Measurements from ENCODE around the gene PLD1.

The PLD1 gene

GRCh38 chr3:171585039-171585438 is 225.2 kb downstream of the PLD1 start:
- H3K27me3 ChIP-seq (ENCODE audit: insufficient read depth, low read length, poor library complexity), result no peaks in the 10 kb centered on the region
- no peak overlapping the region for H4K5ac ChIP-seq (ENCODE audit: low read length)
- H2BK15ac ChIP-seq (replicated peaks; ENCODE audit: low read depth), result no peak overlapping the region
- H2BK120ac ChIP-seq (ENCODE audit: low read depth, low read length), result no peak overlapping the region
- no peak overlapping the region for H2AK5ac ChIP-seq (ENCODE audit: low read length)
- H3K23ac ChIP-seq (ENCODE audit: low read length), result no peak overlapping the region
- H3K4ac ChIP-seq (ENCODE audit: low read depth, low read length), result no peak overlapping the region
- no peak overlapping the region for H2BK5ac ChIP-seq (ENCODE audit: low read length)
- H3K18ac ChIP-seq (ENCODE audit: low read length), result no peak overlapping the region
- H3K4me3 ChIP-seq (ENCODE audit: low read length), result no peak overlapping the region
- no peaks in the 10 kb centered on the region for H3K79me1 ChIP-seq (ENCODE audit: low read length)
- H3K56ac ChIP-seq (ENCODE audit: low read length), result no peak overlapping the region
- H3K27ac ChIP-seq (ENCODE audit: low read depth, low read length), result no peak overlapping the region
- no CpG with 5 or more reads among the region's 3 CpGs for WGBS (ENCODE audit: extremely low coverage, insufficient coverage, low lambda C conversion rate)
- no peak overlapping the region for H3K9ac ChIP-seq (ENCODE audit: low read length)
- H4K8ac ChIP-seq (ENCODE audit: low read depth, low read length), result no peak overlapping the region
- H3K36me3 ChIP-seq (ENCODE audit: control insufficient read depth, insufficient read depth, low read length), result no peaks in the 10 kb centered on the region
- H3K79me2 ChIP-seq (ENCODE audit: control insufficient read depth, insufficient read depth, low read length), result no peaks in the 10 kb centered on the region
- H3K4me2 ChIP-seq (ENCODE audit: low read length), result no peak overlapping the region
- H3K4me1 ChIP-seq (ENCODE audit: control insufficient read depth, low read depth, low read length), result no peaks in the 10 kb centered on the region
- DNase-seq, result peak; percentile 45

GRCh38 chr3:171584100-171584499 is 226.2 kb downstream of the PLD1 start:
- H3K27me3 ChIP-seq (ENCODE audit: insufficient read depth, low read length, poor library complexity), result no peaks in the 10 kb centered on the region
- no peaks in the 10 kb centered on the region for H3K79me2 ChIP-seq (ENCODE audit: control insufficient read depth, insufficient read depth, low read length)
- H3K27ac ChIP-seq (ENCODE audit: low read depth, low read length), result no peak overlapping the region
- H3K4me2 ChIP-seq (ENCODE audit: low read length), result no peak overlapping the region
- no peak overlapping the region for H4K8ac ChIP-seq (ENCODE audit: low read depth, low read length)
- no peak overlapping the region for H3K4me3 ChIP-seq (ENCODE audit: low read length)
- H3K79me1 ChIP-seq (ENCODE audit: low read length), result no peaks in the 10 kb centered on the region
- H2BK5ac ChIP-seq (ENCODE audit: low read length), result no peak overlapping the region
- H4K5ac ChIP-seq (ENCODE audit: low read length), result no peak overlapping the region
- H2BK120ac ChIP-seq (ENCODE audit: low read depth, low read length), result no peak overlapping the region
- DNase-seq, result no peak
- no peak overlapping the region for H3K4ac ChIP-seq (ENCODE audit: low read depth, low read length)
- H3K9ac ChIP-seq (ENCODE audit: low read length), result no peak overlapping the region
- no peaks in the 10 kb centered on the region for H3K36me3 ChIP-seq (ENCODE audit: control insufficient read depth, insufficient read depth, low read length)
- no peak overlapping the region for H2AK5ac ChIP-seq (ENCODE audit: low read length)
- H3K56ac ChIP-seq (ENCODE audit: low read length), result no peak overlapping the region
- no peak overlapping the region for H2BK15ac ChIP-seq (replicated peaks; ENCODE audit: low read depth)
- no peak overlapping the region for H3K23ac ChIP-seq (ENCODE audit: low read length)
- H3K4me1 ChIP-seq (ENCODE audit: control insufficient read depth, low read depth, low read length), result no peaks in the 10 kb centered on the region
- no peak overlapping the region for H3K18ac ChIP-seq (ENCODE audit: low read length)

GRCh38 chr3:171574556-171575240 is 235.6 kb downstream of the PLD1 start:
- no peak overlapping the region for H2BK5ac ChIP-seq (ENCODE audit: low read length)
- H3K79me1 ChIP-seq (ENCODE audit: low read length), result no peaks in the 10 kb centered on the region
- H2BK120ac ChIP-seq (ENCODE audit: low read depth, low read length), result no peak overlapping the region
- no peak overlapping the region for H3K9ac ChIP-seq (ENCODE audit: low read length)
- H2AK5ac ChIP-seq (ENCODE audit: low read length), result no peak overlapping the region
- no CpG with 5 or more reads among the region's 6 CpGs for WGBS (ENCODE audit: extremely low coverage, insufficient coverage, low lambda C conversion rate)
- no peak overlapping the region for H3K27ac ChIP-seq (ENCODE audit: low read depth, low read length)
- H3K18ac ChIP-seq (ENCODE audit: low read length), result no peak overlapping the region
- no peaks in the 10 kb centered on the region for H3K36me3 ChIP-seq (ENCODE audit: control insufficient read depth, insufficient read depth, low read length)
- H2BK15ac ChIP-seq (replicated peaks; ENCODE audit: low read depth), result no peak overlapping the region
- no peak overlapping the region for H4K8ac ChIP-seq (ENCODE audit: low read depth, low read length)
- no peaks in the 10 kb centered on the region for H3K4me1 ChIP-seq (ENCODE audit: control insufficient read depth, low read depth, low read length)
- no peaks in the 10 kb centered on the region for H3K27me3 ChIP-seq (ENCODE audit: insufficient read depth, low read length, poor library complexity)
- DNase-seq, result no peak
- no peak overlapping the region for H3K4me2 ChIP-seq (ENCODE audit: low read length)
- no peak overlapping the region for H3K4me3 ChIP-seq (ENCODE audit: low read length)
- H4K5ac ChIP-seq (ENCODE audit: low read length), result no peak overlapping the region
- H3K4ac ChIP-seq (ENCODE audit: low read depth, low read length), result no peak overlapping the region
- no peak overlapping the region for H3K23ac ChIP-seq (ENCODE audit: low read length)
- no peak overlapping the region for H3K56ac ChIP-seq (ENCODE audit: low read length)
- no peaks in the 10 kb centered on the region for H3K79me2 ChIP-seq (ENCODE audit: control insufficient read depth, insufficient read depth, low read length)

DNA sequence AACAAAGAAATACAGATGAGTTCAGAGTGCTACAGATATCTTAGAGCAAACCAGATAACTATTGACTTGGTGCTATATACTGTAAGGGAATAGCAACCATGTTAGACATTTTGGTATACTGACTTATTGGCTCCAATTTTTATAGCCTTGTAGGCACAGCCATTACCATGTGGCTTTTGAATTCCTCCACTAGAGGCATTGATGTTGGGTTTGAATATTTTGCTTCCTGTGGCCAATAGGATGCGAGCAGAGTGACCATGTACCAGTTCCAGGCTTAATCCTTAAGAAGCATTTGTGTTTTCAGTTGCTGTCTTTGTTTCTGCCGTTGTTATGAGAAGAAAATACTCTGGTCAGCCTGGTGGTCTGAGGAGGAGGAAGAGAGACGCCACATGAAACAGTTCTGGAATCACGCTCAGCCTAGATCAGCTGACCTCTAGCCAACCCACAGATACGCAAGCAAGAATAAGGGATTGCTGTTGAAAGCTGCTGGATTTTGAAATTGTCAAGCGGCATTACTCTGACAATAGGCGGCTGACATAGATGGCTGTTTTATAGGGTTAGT is 240.6 kb downstream of the PLD1 start:
- no peaks in the 10 kb centered on the region for H3K4me1 ChIP-seq (ENCODE audit: control insufficient read depth, low read depth, low read length)
- no peak overlapping the region for H2BK15ac ChIP-seq (replicated peaks; ENCODE audit: low read depth)
- no peak overlapping the region for H3K56ac ChIP-seq (ENCODE audit: low read length)
- H2BK5ac ChIP-seq (ENCODE audit: low read length), result no peak overlapping the region
- no peak overlapping the region for H2AK5ac ChIP-seq (ENCODE audit: low read length)
- WGBS (ENCODE audit: extremely low coverage, insufficient coverage, low lambda C conversion rate), result no CpG with 5 or more reads among the region's 7 CpGs
- H3K4me3 ChIP-seq (ENCODE audit: low read length), result no peak overlapping the region
- H3K4ac ChIP-seq (ENCODE audit: low read depth, low read length), result no peak overlapping the region
- no peak overlapping the region for H3K4me2 ChIP-seq (ENCODE audit: low read length)
- no peak overlapping the region for H3K27ac ChIP-seq (ENCODE audit: low read depth, low read length)
- H2BK120ac ChIP-seq (ENCODE audit: low read depth, low read length), result no peak overlapping the region
- H3K79me1 ChIP-seq (ENCODE audit: low read length), result no peaks in the 10 kb centered on the region
- DNase-seq, result peak; percentile 21
- H3K18ac ChIP-seq (ENCODE audit: low read length), result no peak overlapping the region
- no peak overlapping the region for H4K8ac ChIP-seq (ENCODE audit: low read depth, low read length)
- H4K5ac ChIP-seq (ENCODE audit: low read length), result no peak overlapping the region
- no peaks in the 10 kb centered on the region for H3K27me3 ChIP-seq (ENCODE audit: insufficient read depth, low read length, poor library complexity)
- H3K79me2 ChIP-seq (ENCODE audit: control insufficient read depth, insufficient read depth, low read length), result no peaks in the 10 kb centered on the region
- H3K36me3 ChIP-seq (ENCODE audit: control insufficient read depth, insufficient read depth, low read length), result no peaks in the 10 kb centered on the region
- no peak overlapping the region for H3K9ac ChIP-seq (ENCODE audit: low read length)
- no peak overlapping the region for H3K23ac ChIP-seq (ENCODE audit: low read length)

- H3K4me3 ChIP-seq (ENCODE audit: low read length), result no peak overlapping the region
- H3K4me2 ChIP-seq (ENCODE audit: low read length), result no peak overlapping the region
- no peaks in the 10 kb centered on the region for H3K36me3 ChIP-seq (ENCODE audit: control insufficient read depth, insufficient read depth, low read length)
- H3K18ac ChIP-seq (ENCODE audit: low read length), result no peak overlapping the region
- no peak overlapping the region for H2AK5ac ChIP-seq (ENCODE audit: low read length)
- H3K4me1 ChIP-seq (ENCODE audit: control insufficient read depth, low read depth, low read length), result no peaks in the 10 kb centered on the region
- no peak overlapping the region for H3K27ac ChIP-seq (ENCODE audit: low read depth, low read length)
- H4K5ac ChIP-seq (ENCODE audit: low read length), result no peak overlapping the region
- H2BK15ac ChIP-seq (replicated peaks; ENCODE audit: low read depth), result no peak overlapping the region
- H3K56ac ChIP-seq (ENCODE audit: low read length), result no peak overlapping the region
- no peak overlapping the region for H3K23ac ChIP-seq (ENCODE audit: low read length)
- no peak for DNase-seq
- H3K79me1 ChIP-seq (ENCODE audit: low read length), result no peaks in the 10 kb centered on the region
- no peak overlapping the region for H3K4ac ChIP-seq (ENCODE audit: low read depth, low read length)
- no peak overlapping the region for H2BK120ac ChIP-seq (ENCODE audit: low read depth, low read length)
- no peak overlapping the region for H4K8ac ChIP-seq (ENCODE audit: low read depth, low read length)
- H2BK5ac ChIP-seq (ENCODE audit: low read length), result no peak overlapping the region
- no peaks in the 10 kb centered on the region for H3K27me3 ChIP-seq (ENCODE audit: insufficient read depth, low read length, poor library complexity)
- no peak overlapping the region for H3K9ac ChIP-seq (ENCODE audit: low read length)
- H3K79me2 ChIP-seq (ENCODE audit: control insufficient read depth, insufficient read depth, low read length), result no peaks in the 10 kb centered on the region
Measured at GRCh38 chr3:171568766-171569165, 241.5 kb downstream of the PLD1 start.

DNA sequence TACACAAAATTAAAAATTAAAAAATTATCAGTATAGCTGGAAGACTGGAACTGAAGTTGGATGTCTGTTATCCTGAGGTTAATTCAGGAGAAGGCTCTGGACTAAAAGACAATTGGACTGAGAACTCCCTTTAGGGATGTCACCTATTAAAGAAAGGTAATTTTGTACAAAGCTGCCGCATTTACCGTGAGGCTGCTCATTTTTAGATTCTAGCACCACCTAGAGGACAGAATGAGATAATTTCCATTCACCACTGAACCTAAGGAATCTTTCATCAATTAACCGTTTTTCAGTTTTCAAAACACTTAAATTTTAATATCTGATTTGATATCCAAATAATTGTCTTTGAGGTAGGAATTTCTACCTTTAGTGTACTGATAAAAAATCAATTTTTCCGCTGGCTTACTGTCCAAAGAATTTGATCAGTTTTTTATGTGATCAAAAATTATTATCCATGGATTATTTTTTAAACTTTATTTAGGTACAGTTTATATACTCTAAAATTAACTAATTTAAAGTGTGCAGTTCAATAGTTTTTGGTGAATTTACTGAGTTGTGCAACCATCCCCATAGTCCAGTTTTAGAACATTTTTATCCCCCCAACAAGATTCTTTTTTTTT is 243.4 kb downstream of the PLD1 start:
- Histone ChIP-seq H2BK15ac (replicated peaks; ENCODE audit: low read depth) (no peak overlapping the region), H2BK5ac (ENCODE audit: low read length) (no peak overlapping the region), H2AK5ac (ENCODE audit: low read length) (no peak overlapping the region), H3K79me2 (ENCODE audit: control insufficient read depth, insufficient read depth, low read length) (no peaks in the 10 kb centered on the region), H3K9ac (ENCODE audit: low read length) (no peak overlapping the region), H3K56ac (ENCODE audit: low read length) (no peak overlapping the region), H3K27me3 (ENCODE audit: insufficient read depth, low read length, poor library complexity) (no peaks in the 10 kb centered on the region), H3K23ac (ENCODE audit: low read length) (no peak overlapping the region), H3K18ac (ENCODE audit: low read length) (no peak overlapping the region), H2BK120ac (ENCODE audit: low read depth, low read length) (no peak overlapping the region), H3K4ac (ENCODE audit: low read depth, low read length) (no peak overlapping the region), H3K36me3 (ENCODE audit: control insufficient read depth, insufficient read depth, low read length) (no peaks in the 10 kb centered on the region), H3K4me1 (ENCODE audit: control insufficient read depth, low read depth, low read length) (no peaks in the 10 kb centered on the region), H3K4me3 (ENCODE audit: low read length) (no peak overlapping the region), H3K4me2 (ENCODE audit: low read length) (no peak overlapping the region), H3K27ac (ENCODE audit: low read depth, low read length) (no peak overlapping the region), H3K79me1 (ENCODE audit: low read length) (no peaks in the 10 kb centered on the region), H4K8ac (ENCODE audit: low read depth, low read length) (no peak overlapping the region), H4K5ac (ENCODE audit: low read length) (no peak overlapping the region)
- peak; percentile 57 for DNase-seq
- no CpG with 5 or more reads among the region's 4 CpGs for WGBS (ENCODE audit: extremely low coverage, insufficient coverage, low lambda C conversion rate)

All from mesendoderm (in vitro differentiated cells).